ENCODE data around the gene CADPS.
A peak's percentile ranks its signal among the peaks of the same experiment; 100 is the strongest.

DNA sequence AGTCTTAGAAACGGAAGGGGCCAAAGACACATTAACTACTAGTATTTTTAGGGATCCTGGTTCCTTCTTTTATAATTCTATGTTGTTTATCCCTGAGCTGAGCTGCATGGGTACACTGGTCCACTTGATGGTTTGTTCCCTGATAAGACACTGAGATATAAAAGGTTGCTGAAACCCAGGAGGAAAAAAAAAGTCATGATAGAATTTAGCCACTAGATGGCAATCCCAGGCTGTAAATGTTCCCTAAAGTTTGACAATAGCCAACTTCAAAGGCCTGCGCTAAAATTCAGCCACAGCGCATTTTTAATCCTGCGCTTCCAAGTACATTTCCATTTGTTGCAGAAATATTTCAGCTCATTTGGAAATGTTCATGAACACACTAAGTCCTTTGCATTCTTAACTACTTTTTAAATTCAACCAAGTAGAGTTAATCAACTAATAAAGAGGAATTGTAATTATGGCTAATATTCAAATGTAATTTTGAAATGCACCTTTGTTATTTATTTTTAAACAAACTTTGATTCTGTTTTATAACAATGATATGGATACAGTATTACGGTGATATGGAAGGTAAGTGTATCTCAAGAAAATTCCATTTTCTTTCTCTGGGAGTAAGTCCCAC is 252.6 kb downstream of the CADPS start:
- no peak for TF ChIP-seq POLR2A (IDR thresholded peaks at IDR 0.05)
- TF ChIP-seq, protein P1, sequence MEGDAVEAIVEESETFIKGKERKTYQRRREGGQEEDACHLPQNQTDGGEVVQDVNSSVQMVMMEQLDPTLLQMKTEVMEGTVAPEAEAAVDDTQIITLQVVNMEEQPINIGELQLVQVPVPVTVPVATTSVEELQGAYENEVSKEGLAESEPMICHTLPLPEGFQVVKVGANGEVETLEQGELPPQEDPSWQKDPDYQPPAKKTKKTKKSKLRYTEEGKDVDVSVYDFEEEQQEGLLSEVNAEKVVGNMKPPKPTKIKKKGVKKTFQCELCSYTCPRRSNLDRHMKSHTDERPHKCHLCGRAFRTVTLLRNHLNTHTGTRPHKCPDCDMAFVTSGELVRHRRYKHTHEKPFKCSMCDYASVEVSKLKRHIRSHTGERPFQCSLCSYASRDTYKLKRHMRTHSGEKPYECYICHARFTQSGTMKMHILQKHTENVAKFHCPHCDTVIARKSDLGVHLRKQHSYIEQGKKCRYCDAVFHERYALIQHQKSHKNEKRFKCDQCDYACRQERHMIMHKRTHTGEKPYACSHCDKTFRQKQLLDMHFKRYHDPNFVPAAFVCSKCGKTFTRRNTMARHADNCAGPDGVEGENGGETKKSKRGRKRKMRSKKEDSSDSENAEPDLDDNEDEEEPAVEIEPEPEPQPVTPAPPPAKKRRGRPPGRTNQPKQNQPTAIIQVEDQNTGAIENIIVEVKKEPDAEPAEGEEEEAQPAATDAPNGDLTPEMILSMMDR (IDR thresholded peaks at IDR 0.05): peak; percentile 14 to 61 (median 48)
- no peak for TF ChIP-seq EP300 (IDR thresholded peaks at IDR 0.05)
- no peak for TF ChIP-seq POLR2AphosphoS5 (IDR thresholded peaks at IDR 0.05)

Measured in sigmoid colon (tissue), 4 donors.